Aorta (tissue), 5 donors: ENCODE data around the gene BOLA3. TPM values are rescaled to one million over a fixed set of nuclear protein-coding genes. Genes with fewer than 3 reads are reported as not detected.
A peak's percentile ranks its signal among the peaks of the same experiment; 100 is the strongest.

Source experiments
- ATAC-seq: fragments of 200-7000 bp; cut with Tn5 transposase; one replicate; pipeline ENCODE4 v1.9.1; 2022; ENCODE audit warnings: moderate library complexity; ENCODE audit not compliant: low FRiP score
- DNase-seq, 2 donors: peaks; one replicate each; pipeline ENCODE4 v3.0.0-alpha.2; 2020
- H3K27ac ChIP-seq, 2 donors: one replicate each; pipeline ENCODE4 v1.5.1; 2013; ENCODE audit warnings: low read length in 2 of 2, mild to moderate bottlenecking in 2 of 2, moderate library complexity in 2 of 2, control low read depth in 1 of 2, inconsistent platforms in 1 of 2, low read depth in 1 of 2
- H3K27me3 ChIP-seq, 2 donors: one replicate each; pipeline ENCODE4 v1.6.1; 2013; ENCODE audit warnings: control low read depth in 1 of 2, low read length in 1 of 2, mild to moderate bottlenecking in 1 of 2, moderate library complexity in 1 of 2; ENCODE audit not compliant: insufficient read depth in 2 of 2, control insufficient read depth in 1 of 2
- H3K36me3 ChIP-seq, 2 donors: one replicate each; pipeline ENCODE4 v1.6.1; 2013; ENCODE audit warnings: control low read depth in 1 of 2, low read length in 1 of 2, mild to moderate bottlenecking in 1 of 2; ENCODE audit not compliant: insufficient read depth in 2 of 2, control insufficient read depth in 1 of 2
- H3K4me1 ChIP-seq, 2 donors: one replicate each; pipeline ENCODE4 v1.6.1; 2013; ENCODE audit warnings: low read length in 2 of 2, control low read depth in 1 of 2, mild to moderate bottlenecking in 1 of 2, moderate library complexity in 1 of 2; ENCODE audit not compliant: insufficient read depth in 2 of 2, control insufficient read depth in 1 of 2
- H3K4me3 ChIP-seq, 2 donors: one replicate each; pipeline ENCODE4 v1.5.1; 2013; ENCODE audit warnings: low read length in 2 of 2, control low read depth in 1 of 2, mild to moderate bottlenecking in 1 of 2
- H3K9me3 ChIP-seq: one replicate; pipeline ENCODE4 v1.6.1; 2013; ENCODE audit warnings: mild to moderate bottlenecking, low read length; ENCODE audit not compliant: control insufficient read depth
- WGBS, 2 donors: extraction: QIAGEN DNeasy Blood & Tissue Kit; methylation state at CpG; one replicate each; pipeline ENCODE4 v1.1.7; 2013; 5-methylcytosine and 5-hydroxymethylcytosine counted together
- intact Hi-C, 2 donors: fragments of 100-400 bp; cut with DNase I; formaldehyde crosslinking; loops; one replicate each; pipeline versions ENCODE4 v1.14.2 to v1.15.0; 2022
- polyA plus RNA-seq, 2 donors: library from polyadenylated mRNA; stranded (reverse); fragments of 200-250 nt; gene quantifications; one replicate each; pipeline ENCODE4 v1.2.3, GENCODE V29; 2013
- total RNA-seq, 2 donors: library from RNA; stranded (reverse); fragmentation: NEBNext Ultra II Directional; extraction: Animal tissue kit (Norgen Biotek cat#: 25700); gene quantifications; one replicate each; pipeline ENCODE4 v1.2.1, GENCODE V29; 2021
- donor health status: healthy with polysubstance abuse.
- donor health status: Bipolar disorder and iron deficiency.
- donor health status: DM: no; HTN: no; CAD: no.
- donor health status: DM: no; HTN: no; CAD: no.
- donor health status: DM: yes; HTN: yes; CAD: no.

The BOLA3 gene
- total and polyA plus RNA-seq, 4 donors = 13.6 to 85.1 (median 30.0) TPM

GRCh38 chr2:74119912-74120825, 27.5 kb downstream of the BOLA3 start:
- ATAC-seq = peak; percentile 97
- Histone ChIP-seq H3K36me3 (no peaks in the 10 kb centered on the region), H3K27me3 (no peaks in the 10 kb centered on the region), H3K4me1 (no peaks in the 10 kb centered on the region), H3K27ac (peak overlapping the region in 1 of 2 donors; percentile 55), H3K4me3 (peak overlapping the region; percentile 77 to 82), H3K9me3 (no peaks in the 10 kb centered on the region)
- intact Hi-C loops = no loop called here
- DNase-seq = peak; percentile 87 to 93
- 6% methylated on average over 52 to 59 of the region's 59 CpGs for WGBS, 2 donors

GRCh38 chr2:74119339-74119738, 28.4 kb downstream of the BOLA3 start:
- intact Hi-C loops = no loop called here
- no peaks in the 10 kb centered on the region for H3K4me1 ChIP-seq
- H3K36me3 ChIP-seq = no peaks in the 10 kb centered on the region
- H3K27me3 ChIP-seq = no peaks in the 10 kb centered on the region
- ATAC-seq = no peak
- H3K4me3 ChIP-seq = no peak overlapping the region
- DNase-seq = no peak
- H3K9me3 ChIP-seq = no peaks in the 10 kb centered on the region
- no peak overlapping the region for H3K27ac ChIP-seq

GRCh38 chr2:74111380-74111779, 36.3 kb downstream of the BOLA3 start:
- Histone ChIP-seq H3K4me3 (no peak overlapping the region), H3K27ac (no peak overlapping the region), H3K9me3 (no peaks in the 10 kb centered on the region), H3K4me1 (no peaks in the 10 kb centered on the region), H3K36me3 (no peaks in the 10 kb centered on the region), H3K27me3 (no peaks in the 10 kb centered on the region)
- ATAC-seq = no peak
- DNase-seq = no peak
- intact Hi-C loops = no loop called here

GRCh38 chr2:74110537-74110936, 37.2 kb downstream of the BOLA3 start:
- 73 to 78% methylated on average over 3 of the region's 3 CpGs for WGBS, 2 donors
- no peaks in the 10 kb centered on the region for H3K36me3 ChIP-seq
- no peak overlapping the region for H3K27ac ChIP-seq
- H3K4me3 ChIP-seq = no peak overlapping the region
- no peaks in the 10 kb centered on the region for H3K27me3 ChIP-seq
- no peak for DNase-seq
- H3K9me3 ChIP-seq = no peaks in the 10 kb centered on the region
- no peak for ATAC-seq
- H3K4me1 ChIP-seq = no peaks in the 10 kb centered on the region
- intact Hi-C loops = no loop called here

GRCh38 chr2:74109551-74109950, 38.2 kb downstream of the BOLA3 start:
- no peak overlapping the region for H3K4me3 ChIP-seq
- no peaks in the 10 kb centered on the region for H3K27me3 ChIP-seq
- DNase-seq (no peak), ATAC-seq (no peak)
- intact Hi-C loops = no loop called here
- H3K9me3 ChIP-seq = no peaks in the 10 kb centered on the region
- no peaks in the 10 kb centered on the region for H3K36me3 ChIP-seq
- 90 to 91% methylated on average over 8 of the region's 8 CpGs for WGBS, 2 donors
- no peak overlapping the region for H3K27ac ChIP-seq
- H3K4me1 ChIP-seq = no peaks in the 10 kb centered on the region

- ATAC-seq = no peak
- intact Hi-C loops = no loop called here
- 56 to 60% methylated on average over 12 of the region's 12 CpGs for WGBS, 2 donors
Observed at GRCh38 chr2:74107071-74107470, 40.6 kb downstream of the BOLA3 start.

GRCh38 chr2:74105413-74105812, 42.3 kb downstream of the BOLA3 start:
- 90 to 93% methylated on average over 8 of the region's 8 CpGs for WGBS, 2 donors
- ATAC-seq = no peak

More at GRCh38 chr2:74107071-74107470, 40.6 kb downstream of the BOLA3 start:
- Histone ChIP-seq H3K9me3 (no peaks in the 10 kb centered on the region), H3K27ac (no peak overlapping the region), H3K4me3 (no peak overlapping the region), H3K27me3 (no peaks in the 10 kb centered on the region), H3K36me3 (no peaks in the 10 kb centered on the region), H3K4me1 (no peaks in the 10 kb centered on the region)
- DNase-seq = no peak

GRCh38 chr2:74104839-74105238, 42.9 kb downstream of the BOLA3 start:
- Histone ChIP-seq H3K9me3 (no peaks in the 10 kb centered on the region), H3K4me3 (no peak overlapping the region), H3K27me3 (no peaks in the 10 kb centered on the region), H3K4me1 (no peaks in the 10 kb centered on the region), H3K27ac (no peak overlapping the region), H3K36me3 (peaks cover 0 to 3% of the 10 kb centered on the region in 2 donors)
- 91% methylated on average over 7 of the region's 7 CpGs for WGBS, 2 donors
- intact Hi-C loops = no loop called here
- DNase-seq (no peak), ATAC-seq (no peak)

More at GRCh38 chr2:74105413-74105812, 42.3 kb downstream of the BOLA3 start:
- no peak for DNase-seq
- H3K27me3 ChIP-seq = no peaks in the 10 kb centered on the region
- H3K4me1 ChIP-seq = no peaks in the 10 kb centered on the region
- H3K36me3 ChIP-seq = no peaks in the 10 kb centered on the region
- H3K4me3 ChIP-seq = no peak overlapping the region
- no peak overlapping the region for H3K27ac ChIP-seq
- intact Hi-C loops = no loop called here
- no peaks in the 10 kb centered on the region for H3K9me3 ChIP-seq

- no peaks in the 10 kb centered on the region for H3K9me3 ChIP-seq
- WGBS, 2 donors = 87 to 89% methylated on average over 6 of the region's 6 CpGs
- peaks cover 0 to 3% of the 10 kb centered on the region in 2 donors for H3K36me3 ChIP-seq
- no peak overlapping the region for H3K4me3 ChIP-seq
- no peaks in the 10 kb centered on the region for H3K4me1 ChIP-seq
- intact Hi-C loops = no loop called here
- DNase-seq (no peak), ATAC-seq (no peak)
- no peak overlapping the region for H3K27ac ChIP-seq
- no peaks in the 10 kb centered on the region for H3K27me3 ChIP-seq
Observed at GRCh38 chr2:74103763-74104162, 43.9 kb downstream of the BOLA3 start.
